Psoas muscle (tissue), 8 donors: ENCODE results near the gene RDM1. TPM values are rescaled to one million over a fixed set of nuclear protein-coding genes. Genes with fewer than 3 reads are reported as not detected.

ENCODE experiments used
- ATAC-seq, 4 donors: fragments of 200-7000 bp; cut with Tn5 transposase; one replicate each; pipeline ENCODE4 v1.9.1; 2020; ENCODE audit warnings: moderate library complexity in 3 of 4, mild to moderate bottlenecking in 2 of 4
- DNase-seq, 2 donors: peaks; one replicate each; pipeline ENCODE4 v3.0.0-alpha.2; 2020
- H3K27ac ChIP-seq: fragments of 200-600 bp; one replicate; pipeline ENCODE4 v1.8.0; 2022
- H3K27me3 ChIP-seq, 3 donors: fragments of 200-600 bp in 1 of 3; one replicate each; pipeline versions ENCODE4 v1.6.1 to v1.8.0; 2013 to 2022; ENCODE audit warnings: low read length in 2 of 3, mild to moderate bottlenecking in 2 of 3, moderate library complexity in 1 of 3; ENCODE audit not compliant: insufficient read depth in 3 of 3
- H3K36me3 ChIP-seq, 2 donors: fragments of 200-600 bp in 1 of 2; one replicate each; pipeline versions ENCODE4 v1.6.1 to v1.8.0; 2013 to 2022; ENCODE audit warnings: low read depth in 1 of 2, mild to moderate bottlenecking in 1 of 2, moderate library complexity in 1 of 2; ENCODE audit not compliant: insufficient read depth in 1 of 2
- H3K4me1 ChIP-seq: fragments of 200-600 bp; one replicate; pipeline ENCODE4 v1.8.0; 2022
- H3K4me3 ChIP-seq: fragments of 200-600 bp; one replicate; pipeline ENCODE4 v1.8.0; 2022; ENCODE audit warnings: mild to moderate bottlenecking
- H3K9me3 ChIP-seq: fragments of 200-600 bp; one replicate; pipeline ENCODE4 v1.8.0; 2022
- CTCF ChIP-seq: fragments of 200-600 bp; IDR thresholded peaks from one replicate; pipeline ENCODE4 v1.8.0; 2022; ENCODE audit warnings: antibody characterized with exemption
- WGBS, 3 donors: extraction: QIAGEN DNeasy Blood & Tissue Kit; methylation state at CpG; one replicate each; pipeline versions ENCODE4 v1.1.6 to v1.1.7; 2013; 5-methylcytosine and 5-hydroxymethylcytosine counted together
- intact Hi-C, 2 donors: fragments of 100-400 bp; cut with DNase I; formaldehyde crosslinking; loops; one replicate each; pipeline versions ENCODE4 v1.11.0 to v1.14.2; 2022
- polyA plus RNA-seq, 3 donors: library from polyadenylated mRNA; stranded (reverse); fragments of 200-250 nt; gene quantifications; one replicate each; pipeline ENCODE4 v1.2.3, GENCODE V29; 2013
- total RNA-seq, 4 donors: library from RNA; stranded (reverse); fragmentation: NEBNext Ultra II Directional in 2 of 4; extraction: Animal tissue kit (Norgen Biotek cat#: 25700) in 2 of 4; gene quantifications; one replicate each; pipeline versions ENCODE4 v1.2.1 to v1.2.4, GENCODE V29; 2021 to 2023
- donor health status: healthy with polysubstance abuse.
- donor health status: DM: no; HTN: no; CAD: no; lungs with moderate emphysema.
- donor health status: Bipolar disorder and iron deficiency.
- donor health status: healthy.
- donor health status: DM: yes; HTN: yes; CAD: no.
- donor health status: DM: no; HTN: no; CAD: no.
- donor health status: DM: no; HTN: no; CAD: no.
- donor health status: DM: yes; HTN: yes; CAD: no.

Gene RDM1
- total and polyA plus RNA-seq, 7 donors = not detected

DNA sequence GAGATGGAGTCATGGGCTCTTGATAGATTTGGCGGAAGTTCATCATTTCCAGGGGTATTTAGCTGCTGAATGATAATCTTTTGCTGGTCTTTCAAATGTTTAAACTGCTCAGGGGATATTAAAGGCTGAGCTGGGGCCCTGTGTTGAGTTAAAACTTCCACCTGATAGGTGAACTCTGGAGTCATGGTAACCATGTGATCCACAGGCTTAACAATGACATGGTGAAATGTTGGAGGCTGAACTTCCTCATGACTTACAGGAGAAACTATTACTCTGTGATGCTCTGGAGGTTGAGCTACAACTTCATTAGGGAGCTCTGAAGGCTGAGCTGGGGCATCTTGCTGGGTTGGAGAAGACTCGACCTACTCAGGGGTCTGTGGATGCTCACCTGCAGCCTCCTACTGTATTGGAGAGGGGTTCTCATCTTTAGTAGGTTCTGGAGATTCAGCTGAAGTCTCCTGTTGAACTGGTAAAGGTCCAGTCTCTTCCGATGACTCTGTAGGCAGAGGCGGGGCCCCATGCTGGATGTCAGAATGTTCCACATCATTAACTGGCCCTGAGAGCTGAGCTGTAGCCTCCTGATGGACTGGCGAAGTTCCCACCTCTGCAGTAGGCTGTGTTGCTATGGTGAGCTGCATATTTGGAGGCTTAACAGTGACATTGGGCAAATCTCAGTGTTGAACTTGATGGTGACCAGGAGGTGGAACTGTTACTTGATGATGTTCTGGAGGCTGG, 24.2 kb downstream of the RDM1 start:
- H3K27ac ChIP-seq = no peak overlapping the region
- no peak overlapping the region for H3K4me3 ChIP-seq
- no peak for TF ChIP-seq CTCF
- H3K27me3 ChIP-seq = no peaks in the 10 kb centered on the region
- DNase-seq (no peak), ATAC-seq (no peak)
- no peaks in the 10 kb centered on the region for H3K9me3 ChIP-seq
- no peaks in the 10 kb centered on the region for H3K36me3 ChIP-seq
- 82 to 92% (median 84%) methylated on average over 5 of the region's 5 CpGs for WGBS, 3 donors
- no peaks in the 10 kb centered on the region for H3K4me1 ChIP-seq
- intact Hi-C loops = no loop called here

DNA sequence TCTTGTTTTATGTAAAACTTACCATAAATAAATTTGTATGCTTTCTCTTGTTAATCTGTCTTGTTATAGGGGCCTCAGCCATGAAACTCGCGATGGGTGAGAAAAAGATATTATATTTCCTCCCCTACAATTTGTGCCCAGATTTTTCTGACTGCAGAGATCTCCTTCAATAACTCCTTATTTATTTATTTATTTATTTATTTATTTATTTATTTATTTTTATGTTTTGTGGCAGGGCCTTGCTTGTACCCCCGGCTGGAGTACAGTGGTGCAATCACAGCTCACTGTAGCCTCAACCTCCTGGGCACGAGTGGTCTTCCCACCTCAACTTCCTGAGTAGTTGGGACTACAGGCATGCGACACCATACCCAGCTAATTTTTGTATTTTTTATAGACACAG, 27.1 kb downstream of the RDM1 start:
- 86 to 92% (median 87%) methylated on average over 5 of the region's 5 CpGs for WGBS, 3 donors
- H3K36me3 ChIP-seq = no peaks in the 10 kb centered on the region
- no peak for ATAC-seq
- peaks cover 0 to 2% (median 0%) of the 10 kb centered on the region in 3 donors for H3K27me3 ChIP-seq
- H3K4me1 ChIP-seq = no peaks in the 10 kb centered on the region
- H3K9me3 ChIP-seq = no peaks in the 10 kb centered on the region
- TF ChIP-seq CTCF = no peak
- intact Hi-C loops = no loop called here
- DNase-seq = no peak
- no peak overlapping the region for H3K4me3 ChIP-seq
- no peak overlapping the region for H3K27ac ChIP-seq

GRCh38 chr17:35901631-35902175, 28.9 kb downstream of the RDM1 start:
- 77 to 83% (median 80%) methylated on average over 9 of the region's 9 CpGs for WGBS, 3 donors
- ATAC-seq = no peak
- H3K9me3 ChIP-seq = no peaks in the 10 kb centered on the region
- no peaks in the 10 kb centered on the region for H3K36me3 ChIP-seq
- H3K4me3 ChIP-seq = no peak overlapping the region
- intact Hi-C loops = no loop called here
- H3K27ac ChIP-seq = no peak overlapping the region
- H3K27me3 ChIP-seq = peaks cover 0 to 2% (median 0%) of the 10 kb centered on the region in 3 donors
- no peaks in the 10 kb centered on the region for H3K4me1 ChIP-seq
- no peak for TF ChIP-seq CTCF
- DNase-seq = no peak

- TF ChIP-seq CTCF = no peak
- Histone ChIP-seq H3K27ac (no peak overlapping the region), H3K27me3 (peaks cover 0 to 2% (median 0%) of the 10 kb centered on the region in 3 donors), H3K4me3 (no peak overlapping the region), H3K9me3 (no peaks in the 10 kb centered on the region), H3K36me3 (no peaks in the 10 kb centered on the region), H3K4me1 (no peaks in the 10 kb centered on the region)
- DNase-seq (no peak), ATAC-seq (no peak)
- 41 to 45% (median 44%) methylated on average over 11 of the region's 11 CpGs for WGBS, 3 donors
- intact Hi-C loops = no loop called here
Observed at GRCh38 chr17:35900708-35901480, 29.7 kb downstream of the RDM1 start.
